ENCODE data around the gene NCBP2.

The NCBP2 gene

GRCh38 chr3:196936288-196936687 lies 6.0 kb downstream of the NCBP2 start:
- DNase-seq = no peak

- no peak for DNase-seq
These were observed 9.7 kb downstream of the NCBP2 start for GRCh38 chr3:196932600-196932999.

GRCh38 chr3:196931828-196932587 lies 10.3 kb downstream of the NCBP2 start:
- DNase-seq = no peak

GRCh38 chr3:196931157-196931556 lies 11.2 kb downstream of the NCBP2 start:
- no peak for DNase-seq

GRCh38 chr3:196927571-196928453 lies 14.5 kb downstream of the NCBP2 start:
- no peak for DNase-seq

GRCh38 chr3:196920733-196921132 lies 21.6 kb downstream of the NCBP2 start:
- no peak for DNase-seq

GRCh38 chr3:196918968-196919367 lies 23.4 kb downstream of the NCBP2 start:
- no peak for DNase-seq

- no peak for DNase-seq
These were observed 25.3 kb downstream of the NCBP2 start for GRCh38 chr3:196916995-196917394.

GRCh38 chr3:196916221-196916620 lies 26.1 kb downstream of the NCBP2 start:
- DNase-seq = no peak

- no peak for DNase-seq
These were observed 27.0 kb downstream of the NCBP2 start for GRCh38 chr3:196915375-196915774.

- no peak for DNase-seq
These were observed 27.5 kb downstream of the NCBP2 start for GRCh38 chr3:196914866-196915265.

- DNase-seq = no peak
These were observed 38.6 kb downstream of the NCBP2 start for GRCh38 chr3:196903740-196904139.

GRCh38 chr3:196902296-196902695 lies 40.0 kb downstream of the NCBP2 start:
- no peak for DNase-seq

GRCh38 chr3:196901768-196902167 lies 40.6 kb downstream of the NCBP2 start:
- no peak for DNase-seq

- DNase-seq = no peak
These were observed 46.1 kb downstream of the NCBP2 start for GRCh38 chr3:196896229-196896628.

- DNase-seq = no peak
These were observed 47.6 kb downstream of the NCBP2 start for GRCh38 chr3:196894557-196895295.

- DNase-seq = no peak
These were observed 52.3 kb downstream of the NCBP2 start for GRCh38 chr3:196889844-196890708.

GRCh38 chr3:196886144-196886543 lies 56.2 kb downstream of the NCBP2 start:
- no peak for DNase-seq

Data from activated gamma-delta T cell (primary cell).